ENCODE measurements around the gene CLOCK.
"Not testable (repeated sequence)": the region's sequence is repeated elsewhere in the genome, so short reads cannot be mapped to it uniquely, and the experiment has no call there.

CLOCK gene, protein sequence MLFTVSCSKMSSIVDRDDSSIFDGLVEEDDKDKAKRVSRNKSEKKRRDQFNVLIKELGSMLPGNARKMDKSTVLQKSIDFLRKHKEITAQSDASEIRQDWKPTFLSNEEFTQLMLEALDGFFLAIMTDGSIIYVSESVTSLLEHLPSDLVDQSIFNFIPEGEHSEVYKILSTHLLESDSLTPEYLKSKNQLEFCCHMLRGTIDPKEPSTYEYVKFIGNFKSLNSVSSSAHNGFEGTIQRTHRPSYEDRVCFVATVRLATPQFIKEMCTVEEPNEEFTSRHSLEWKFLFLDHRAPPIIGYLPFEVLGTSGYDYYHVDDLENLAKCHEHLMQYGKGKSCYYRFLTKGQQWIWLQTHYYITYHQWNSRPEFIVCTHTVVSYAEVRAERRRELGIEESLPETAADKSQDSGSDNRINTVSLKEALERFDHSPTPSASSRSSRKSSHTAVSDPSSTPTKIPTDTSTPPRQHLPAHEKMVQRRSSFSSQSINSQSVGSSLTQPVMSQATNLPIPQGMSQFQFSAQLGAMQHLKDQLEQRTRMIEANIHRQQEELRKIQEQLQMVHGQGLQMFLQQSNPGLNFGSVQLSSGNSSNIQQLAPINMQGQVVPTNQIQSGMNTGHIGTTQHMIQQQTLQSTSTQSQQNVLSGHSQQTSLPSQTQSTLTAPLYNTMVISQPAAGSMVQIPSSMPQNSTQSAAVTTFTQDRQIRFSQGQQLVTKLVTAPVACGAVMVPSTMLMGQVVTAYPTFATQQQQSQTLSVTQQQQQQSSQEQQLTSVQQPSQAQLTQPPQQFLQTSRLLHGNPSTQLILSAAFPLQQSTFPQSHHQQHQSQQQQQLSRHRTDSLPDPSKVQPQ

GRCh38 chr4:55546756-55547465 is at the start of gene CLOCK:
TSS of gene CLOCK (minus strand) at chr4:55546909. CDS start at chr4:55482785, 64,124 bp downstream.
- peak; percentile 89 to 97 for DNase-seq

DNA sequence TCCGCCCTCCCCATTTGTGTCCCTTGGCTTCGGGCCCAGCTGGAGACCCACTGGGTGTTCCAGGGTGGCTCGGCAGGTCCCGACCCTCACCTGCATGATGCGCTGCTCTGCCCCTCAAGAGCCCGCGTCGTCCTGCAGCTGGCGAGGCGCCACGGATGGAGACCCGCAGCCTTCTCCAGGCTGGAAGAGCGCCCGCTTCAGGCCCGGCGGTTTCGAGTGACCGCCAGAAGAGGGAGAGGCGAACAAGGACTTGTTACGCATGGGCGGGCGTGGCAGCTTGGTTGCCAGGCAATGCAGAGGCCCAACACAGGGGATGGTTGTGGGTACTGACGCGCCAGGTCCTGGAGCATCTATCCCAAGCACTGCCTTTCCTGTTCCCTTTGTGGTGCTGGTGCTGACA is 45.3 kb upstream of the CLOCK start, which contains the start of gene PDCL2:
PDCL2 (minus strand) TSS at position 232 of the 400 bp plus-strand sequence; CDS start at position 96, 136 bp downstream.
- DNase-seq = no peak

- no peak for DNase-seq
These were observed 41.5 kb upstream of the CLOCK start for GRCh38 chr4:55588160-55588559.

DNA sequence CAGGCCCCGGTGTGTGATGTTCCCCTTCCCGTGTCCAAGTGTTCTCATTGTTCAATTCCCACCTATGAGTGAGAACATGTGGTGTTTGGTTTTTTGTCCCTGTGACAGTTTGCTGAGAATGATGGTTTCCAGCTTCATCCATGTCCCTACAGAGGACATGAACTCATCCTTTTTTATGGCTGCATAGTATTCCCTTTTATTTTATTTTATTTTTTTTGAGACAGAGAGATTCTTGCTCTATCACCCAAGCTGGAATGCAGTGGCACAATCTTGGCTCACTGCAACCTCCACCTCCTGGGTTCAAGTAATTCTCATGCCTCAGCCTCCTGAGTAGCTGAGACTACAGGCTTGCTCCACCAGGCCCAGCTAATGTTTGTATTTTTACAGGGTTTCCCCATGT is 36.1 kb upstream of the CLOCK start:
- not testable (repeated sequence) for DNase-seq

- DNase-seq = no peak
These were observed 31.8 kb upstream of the CLOCK start for GRCh38 chr4:55578341-55579010.

DNA sequence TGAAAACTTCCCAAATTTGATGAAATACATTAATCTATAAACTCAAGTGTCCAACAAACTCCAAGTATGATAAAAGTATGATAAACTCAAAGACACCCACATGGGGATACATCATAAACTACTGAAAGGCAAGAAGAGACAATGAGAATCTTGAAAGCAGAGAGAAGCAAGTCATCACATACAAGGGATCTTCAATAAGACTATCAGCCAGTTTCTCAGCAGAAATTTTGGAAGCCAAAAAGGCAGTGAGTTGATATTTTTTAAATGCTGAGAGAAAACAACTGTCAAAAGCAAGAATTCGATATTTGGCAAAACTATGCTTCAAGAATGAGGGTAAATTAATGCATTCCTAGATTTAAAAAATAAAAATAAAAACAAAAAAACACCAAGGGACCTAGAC is 28.8 kb upstream of the CLOCK start:
- no peak for DNase-seq

DNA sequence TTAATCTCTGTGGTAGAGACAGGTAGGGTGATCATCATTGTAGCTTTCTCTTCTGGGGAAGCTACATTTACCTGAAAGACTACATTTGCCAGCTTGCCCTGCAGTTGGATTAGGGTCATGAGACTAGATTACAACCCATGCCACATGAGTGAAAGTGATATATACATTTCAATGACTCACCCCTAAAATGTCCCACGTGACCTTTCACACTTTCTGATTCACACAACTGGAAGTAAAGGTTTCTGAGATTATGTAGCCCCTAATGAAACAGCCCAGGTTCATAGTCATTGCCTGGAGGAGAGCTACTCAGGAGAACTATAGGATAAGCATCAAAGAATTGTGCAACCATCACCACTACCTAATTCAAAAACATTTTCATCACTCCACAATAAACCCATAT is 27.5 kb upstream of the CLOCK start:
- DNase-seq = no peak

DNA sequence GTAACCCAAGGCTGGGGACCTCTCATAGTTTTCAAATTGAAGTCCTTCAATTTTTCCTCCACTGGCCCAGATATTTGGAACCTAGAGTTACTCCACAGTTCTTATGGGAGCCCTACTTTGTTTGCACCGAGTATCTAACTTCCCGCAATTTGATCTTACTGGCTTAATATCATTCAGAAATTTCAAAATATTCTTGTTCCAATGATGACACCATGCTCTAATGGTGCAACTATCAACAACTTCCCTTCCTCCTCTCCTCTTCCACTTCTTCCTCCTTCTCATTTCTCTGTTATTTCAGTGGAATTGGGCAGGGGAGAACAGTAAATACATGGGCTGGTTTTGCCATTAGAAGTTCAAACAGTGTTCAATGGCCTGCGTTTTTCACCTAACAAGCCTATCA is 25.1 kb upstream of the CLOCK start:
- no peak for DNase-seq

- DNase-seq = no peak
These were observed 22.3 kb upstream of the CLOCK start for GRCh38 chr4:55568905-55569504.

DNA sequence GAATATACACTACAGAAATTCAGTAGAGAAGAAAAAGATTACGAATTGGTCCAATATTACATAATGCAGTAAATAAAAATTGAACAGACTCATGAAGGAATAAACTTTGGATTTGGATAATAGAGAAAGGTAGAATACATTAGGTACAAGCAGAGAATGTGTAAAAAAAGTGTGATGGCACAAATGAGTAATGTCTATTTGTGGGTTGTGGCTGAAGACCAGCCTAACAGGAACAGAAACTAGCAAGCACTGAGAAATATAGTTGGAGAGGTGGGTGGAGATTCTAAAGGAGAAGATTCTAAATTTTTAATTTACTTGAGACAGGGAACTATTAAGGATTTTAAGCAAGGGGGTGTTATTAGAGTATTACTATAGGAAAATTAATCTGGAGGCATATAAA is 15.2 kb upstream of the CLOCK start:
- DNase-seq = no peak

GRCh38 chr4:55560096-55560495 is 13.4 kb upstream of the CLOCK start:
- no peak for DNase-seq

GRCh38 chr4:55554453-55555030 is 7.8 kb upstream of the CLOCK start:
- no peak for DNase-seq

DNA sequence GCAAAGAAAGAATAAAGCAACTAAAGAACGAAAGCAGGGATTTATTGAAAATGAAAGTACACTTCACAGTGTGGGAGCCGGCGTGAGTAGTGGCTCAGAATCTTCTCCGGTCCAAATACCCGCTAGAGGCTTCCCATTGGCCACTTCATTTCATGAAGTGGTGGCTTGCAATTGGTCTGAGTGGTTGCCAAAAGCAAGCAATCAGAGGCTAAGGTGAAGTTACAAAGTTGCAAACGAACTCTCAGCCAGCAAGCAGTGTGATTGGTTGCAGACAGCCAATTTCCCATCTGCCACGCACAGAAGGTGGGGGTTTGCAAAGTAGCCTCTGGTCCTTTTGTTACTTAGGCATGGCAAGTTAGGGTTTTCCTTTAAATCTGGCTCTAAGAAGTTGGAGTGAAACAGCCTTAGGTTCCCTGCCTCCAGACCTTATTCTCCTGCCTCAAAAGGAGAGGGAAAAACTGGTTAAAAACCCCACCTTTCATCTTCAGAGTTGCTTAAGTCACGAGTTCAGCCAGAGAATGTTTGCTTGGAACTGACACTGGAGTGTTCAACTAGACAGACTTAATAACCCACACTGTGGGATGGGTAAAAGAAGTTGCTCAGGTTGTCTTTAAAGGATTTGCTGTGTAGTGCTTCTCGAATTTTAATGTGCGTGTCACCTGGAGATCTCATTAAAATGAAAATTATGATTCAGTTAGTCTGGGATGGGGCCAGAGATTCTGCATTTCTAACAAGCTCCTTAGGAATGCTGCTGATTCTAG is 6.9 kb upstream of the CLOCK start:
- no peak for DNase-seq

- not testable (repeated sequence) for DNase-seq
These were observed 5.3 kb upstream of the CLOCK start for GRCh38 chr4:55551964-55552363.

- no peak for DNase-seq
These were observed 3.2 kb upstream of the CLOCK start for GRCh38 chr4:55549888-55550287.

- no peak for DNase-seq
These were observed 1.2 kb upstream of the CLOCK start for GRCh38 chr4:55547918-55548317.

- DNase-seq = no peak
These were observed 709 bp upstream of the CLOCK start for GRCh38 chr4:55547466-55547770.

DNA sequence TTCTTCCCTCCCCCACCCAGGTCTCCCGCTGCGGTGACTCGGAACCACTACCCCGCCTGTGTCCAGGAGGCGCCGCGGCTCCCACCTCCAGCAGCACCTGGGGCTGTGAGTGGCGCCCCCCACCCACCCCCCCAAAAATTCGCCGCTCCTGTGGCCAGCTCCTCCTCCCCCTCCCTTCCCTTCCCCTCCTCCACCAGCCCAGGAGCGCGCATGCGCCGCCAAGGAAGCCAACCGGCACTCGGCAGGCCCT is 278 bp downstream of the CLOCK start:
- DNase-seq = no peak

DNA sequence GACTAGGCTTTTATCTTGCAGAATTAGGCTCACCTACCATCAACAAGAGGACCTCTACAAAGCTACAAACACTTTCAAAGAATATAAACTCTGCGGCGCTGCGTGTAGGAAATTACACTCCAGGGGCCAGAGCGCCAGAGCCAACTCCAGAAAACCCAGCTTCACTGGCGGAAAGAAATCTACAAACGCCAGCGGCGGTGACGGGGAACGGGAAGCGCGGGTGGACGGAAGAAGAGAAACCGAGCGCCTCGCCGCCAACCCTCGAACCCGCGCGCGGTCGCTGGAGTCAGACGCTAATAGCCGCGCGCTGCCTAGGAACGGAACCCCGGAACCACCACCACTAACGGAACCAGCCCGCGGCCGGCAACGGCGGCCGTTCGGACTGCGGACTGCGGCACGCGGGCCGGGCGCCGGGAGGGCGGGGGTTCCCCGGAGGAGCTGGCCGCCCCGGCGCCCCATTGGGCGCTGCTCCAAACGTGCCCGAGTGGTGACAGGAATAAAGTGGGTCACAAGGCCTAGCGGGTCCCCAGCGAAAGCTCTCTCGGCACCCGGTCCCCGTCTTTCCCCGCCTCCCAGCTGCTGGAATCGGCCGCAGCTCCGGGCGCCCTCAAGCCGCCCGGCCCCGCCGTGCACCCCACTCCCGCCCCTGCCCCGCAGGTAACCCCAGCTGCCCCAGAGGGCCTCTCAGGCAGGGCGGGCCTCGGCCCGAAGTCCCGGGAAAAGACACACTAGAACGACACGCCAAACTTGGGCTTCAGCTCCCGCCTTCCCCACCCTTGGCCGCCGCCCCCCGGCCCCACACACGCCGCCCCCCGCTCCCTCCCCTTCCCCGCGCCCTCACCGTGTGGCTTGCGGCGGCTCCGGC is 836 bp downstream of the CLOCK start:
- DNase-seq = peak; percentile 71 to 80

- DNase-seq = no peak
These were observed 1.6 kb downstream of the CLOCK start for GRCh38 chr4:55545151-55545550.

DNA sequence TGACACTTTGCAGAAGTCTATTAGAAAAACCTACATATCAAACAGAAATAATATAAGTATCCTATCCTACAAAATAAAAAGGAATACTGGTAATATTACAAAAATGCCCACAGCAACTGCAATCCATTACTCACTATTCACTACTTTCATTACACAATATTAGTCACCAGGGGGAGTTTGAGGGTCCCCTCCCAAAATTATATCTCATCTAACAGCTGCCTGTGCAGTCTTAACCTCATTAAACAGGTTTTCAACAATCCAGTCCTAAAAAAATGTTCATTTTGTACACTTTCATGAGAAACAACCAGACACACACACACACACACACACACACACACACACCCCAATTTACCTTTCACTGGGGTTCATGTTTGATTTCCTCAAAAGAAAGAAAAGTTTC is 2.9 kb downstream of the CLOCK start:
- no peak for DNase-seq
